Neuron (in vitro differentiated cells): ENCODE data around the gene FXYD1.

ENCODE experiments used
- H2AFZ ChIP-seq: one replicate; pipeline ENCODE4 v1.6.1; 2013; ENCODE audit warnings: low read depth, mild to moderate bottlenecking, inconsistent platforms, low read length, moderate library complexity
- H3K27me3 ChIP-seq: one replicate; pipeline ENCODE4 v1.6.1; 2013; ENCODE audit warnings: low read length; ENCODE audit not compliant: insufficient read depth
- H3K36me3 ChIP-seq: one replicate; pipeline ENCODE4 v1.6.1; 2013; ENCODE audit warnings: low read length; ENCODE audit not compliant: insufficient read depth
- H3K4me1 ChIP-seq: one replicate; pipeline ENCODE4 v1.6.1; 2013; ENCODE audit warnings: low read length; ENCODE audit not compliant: insufficient read depth
- H3K4me3 ChIP-seq: 2 replicates; pipeline ENCODE4 v1.5.1; 2013; ENCODE audit warnings: mild to moderate bottlenecking, low read length, moderate library complexity
- H3K9me3 ChIP-seq: one replicate; pipeline ENCODE4 v1.6.1; 2013; ENCODE audit warnings: low read length

FXYD1 gene

DNA sequence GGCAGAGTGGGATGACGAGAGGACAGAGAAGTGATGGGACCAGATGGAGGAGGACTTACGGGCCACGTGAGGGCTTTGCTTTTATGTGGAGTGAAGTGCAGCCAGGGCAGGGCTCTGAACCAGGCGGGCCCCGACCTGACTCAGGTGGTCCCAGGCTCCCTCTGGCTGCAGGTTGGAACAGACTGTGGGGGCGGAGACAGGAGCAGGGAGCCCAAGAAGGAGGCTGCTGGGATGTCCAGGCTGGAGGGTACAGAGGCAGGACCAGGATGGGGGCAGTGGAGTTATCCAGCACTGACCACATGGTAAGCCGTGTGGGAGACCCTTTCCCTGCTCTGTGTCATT is 18.0 kb downstream of the FXYD1 start:
- H3K4me1 ChIP-seq: peaks cover 30% of the 10 kb centered on the region
- H3K4me3 ChIP-seq: no peak overlapping the region
- H3K9me3 ChIP-seq: no peaks in the 10 kb centered on the region
- no peak overlapping the region for H2AFZ ChIP-seq
- H3K27me3 ChIP-seq: peaks cover 37% of the 10 kb centered on the region
- no peaks in the 10 kb centered on the region for H3K36me3 ChIP-seq

- H3K4me3 ChIP-seq: no peak overlapping the region
- H3K27me3 ChIP-seq: peaks cover 37% of the 10 kb centered on the region
- H2AFZ ChIP-seq: no peak overlapping the region
- H3K36me3 ChIP-seq: no peaks in the 10 kb centered on the region
- H3K4me1 ChIP-seq: peaks cover 26% of the 10 kb centered on the region
- peaks cover 1% of the 10 kb centered on the region for H3K9me3 ChIP-seq
Measured at GRCh38 chr19:35157431-35157830, 18.8 kb downstream of the FXYD1 start.

- peaks cover 23% of the 10 kb centered on the region for H3K27me3 ChIP-seq
- H2AFZ ChIP-seq: no peak overlapping the region
- H3K9me3 ChIP-seq: peaks cover 1% of the 10 kb centered on the region
- H3K4me1 ChIP-seq: peaks cover 20% of the 10 kb centered on the region
- no peak overlapping the region for H3K4me3 ChIP-seq
- H3K36me3 ChIP-seq: no peaks in the 10 kb centered on the region
Measured at GRCh38 chr19:35159606-35160005, 21.0 kb downstream of the FXYD1 start.

- H3K4me3 ChIP-seq: no peak overlapping the region
- H2AFZ ChIP-seq: no peak overlapping the region
- no peaks in the 10 kb centered on the region for H3K36me3 ChIP-seq
- peaks cover 3% of the 10 kb centered on the region for H3K9me3 ChIP-seq
- H3K27me3 ChIP-seq: peaks cover 12% of the 10 kb centered on the region
- peaks cover 20% of the 10 kb centered on the region for H3K4me1 ChIP-seq
Measured at GRCh38 chr19:35160629-35161433, 22.2 kb downstream of the FXYD1 start.

GRCh38 chr19:35161434-35161743 is 22.8 kb downstream of the FXYD1 start:
- no peak overlapping the region for H3K4me3 ChIP-seq
- peaks cover 23% of the 10 kb centered on the region for H3K4me1 ChIP-seq
- peaks cover 7% of the 10 kb centered on the region for H3K27me3 ChIP-seq
- no peaks in the 10 kb centered on the region for H3K36me3 ChIP-seq
- H3K9me3 ChIP-seq: peaks cover 3% of the 10 kb centered on the region
- H2AFZ ChIP-seq: no peak overlapping the region

DNA sequence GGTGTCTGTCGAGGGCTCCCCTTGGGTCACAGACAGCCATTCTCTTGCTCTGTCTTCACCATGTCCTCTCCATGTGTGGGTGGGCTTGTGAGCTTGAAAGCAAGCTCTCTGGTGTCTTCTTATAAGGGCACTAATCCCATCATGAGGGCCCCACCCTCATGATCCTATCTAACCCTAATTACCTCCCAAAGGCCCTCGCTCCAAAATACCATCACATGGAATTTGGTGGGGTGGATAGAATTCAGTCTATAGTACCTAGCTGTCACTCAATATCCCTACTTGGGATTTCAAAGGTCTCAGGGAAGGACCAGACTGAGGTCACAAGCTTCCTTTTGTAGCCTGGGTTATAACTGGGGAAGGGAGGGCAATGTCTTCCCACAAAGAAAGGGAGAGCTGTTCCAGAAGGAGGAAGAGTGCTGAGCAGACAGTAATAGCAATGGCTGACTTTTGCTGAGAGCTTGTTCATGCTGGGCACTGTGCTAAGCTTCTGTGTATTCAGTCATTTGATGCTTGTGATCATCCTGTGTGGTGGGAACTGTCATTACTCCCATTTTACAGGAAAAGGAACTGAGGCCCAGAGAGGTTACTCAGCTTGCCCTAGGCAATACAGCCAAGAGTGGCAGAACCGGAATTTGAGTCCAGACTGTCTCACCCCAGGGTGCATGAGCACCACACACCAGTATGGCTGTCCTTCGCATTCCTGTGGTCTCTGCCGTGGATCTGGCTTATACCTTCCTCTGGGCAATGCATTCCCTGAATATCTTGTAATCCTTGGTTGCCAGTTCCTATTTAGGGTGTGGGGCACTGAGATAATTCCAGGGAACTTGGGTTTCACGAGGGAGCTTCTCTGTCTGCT is 24.1 kb downstream of the FXYD1 start:
- no peak overlapping the region for H3K4me3 ChIP-seq
- H3K27me3 ChIP-seq: peaks cover 2% of the 10 kb centered on the region
- peaks cover 3% of the 10 kb centered on the region for H3K9me3 ChIP-seq
- H3K4me1 ChIP-seq: peaks cover 25% of the 10 kb centered on the region
- H2AFZ ChIP-seq: no peak overlapping the region
- no peaks in the 10 kb centered on the region for H3K36me3 ChIP-seq

DNA sequence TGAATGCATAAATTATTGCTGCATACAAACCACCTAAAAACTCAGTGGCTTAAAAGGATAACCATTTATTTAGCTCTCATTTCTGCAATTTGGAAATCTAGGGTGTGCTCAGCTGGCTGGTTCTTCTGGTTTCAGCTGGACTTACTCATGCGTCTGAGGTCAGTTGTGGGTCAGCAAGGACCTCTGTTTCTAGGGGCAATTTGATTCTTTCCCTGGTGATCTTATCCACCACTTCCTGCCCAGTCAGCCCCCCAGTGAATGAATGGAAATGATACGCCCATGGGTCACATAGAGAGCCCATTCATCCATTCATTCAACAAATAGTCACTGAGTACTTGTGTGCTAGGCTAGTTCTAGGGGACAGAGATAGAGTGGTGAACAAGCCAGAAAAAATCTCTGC is 25.8 kb downstream of the FXYD1 start:
- H3K27me3 ChIP-seq: no peaks in the 10 kb centered on the region
- no peak overlapping the region for H3K4me3 ChIP-seq
- H3K4me1 ChIP-seq: peaks cover 25% of the 10 kb centered on the region
- no peaks in the 10 kb centered on the region for H3K36me3 ChIP-seq
- H3K9me3 ChIP-seq: peaks cover 3% of the 10 kb centered on the region
- H2AFZ ChIP-seq: no peak overlapping the region

GRCh38 chr19:35165200-35166058 is 26.8 kb downstream of the FXYD1 start:
- Histone ChIP-seq H3K36me3 (no peaks in the 10 kb centered on the region), H3K4me1 (peaks cover 25% of the 10 kb centered on the region), H3K9me3 (peaks cover 3% of the 10 kb centered on the region), H3K4me3 (peak overlapping the region; percentile 21), H3K27me3 (no peaks in the 10 kb centered on the region), H2AFZ (no peak overlapping the region)

GRCh38 chr19:35166100-35167063 is 27.8 kb downstream of the FXYD1 start:
- H3K4me1 ChIP-seq: peaks cover 25% of the 10 kb centered on the region
- H3K4me3 ChIP-seq: no peak overlapping the region
- H3K27me3 ChIP-seq: no peaks in the 10 kb centered on the region
- H3K9me3 ChIP-seq: peaks cover 3% of the 10 kb centered on the region
- H2AFZ ChIP-seq: no peak overlapping the region
- H3K36me3 ChIP-seq: no peaks in the 10 kb centered on the region

GRCh38 chr19:35167251-35168119 is 28.9 kb downstream of the FXYD1 start:
- Histone ChIP-seq H3K4me1 (peaks cover 25% of the 10 kb centered on the region), H3K27me3 (no peaks in the 10 kb centered on the region), H3K36me3 (no peaks in the 10 kb centered on the region), H3K9me3 (peaks cover 2% of the 10 kb centered on the region), H2AFZ (no peak overlapping the region), H3K4me3 (no peak overlapping the region)

- Histone ChIP-seq H3K9me3 (peaks cover 2% of the 10 kb centered on the region), H3K36me3 (no peaks in the 10 kb centered on the region), H3K4me1 (peaks cover 25% of the 10 kb centered on the region), H2AFZ (no peak overlapping the region), H3K27me3 (no peaks in the 10 kb centered on the region), H3K4me3 (no peak overlapping the region)
Measured at GRCh38 chr19:35168196-35168595, 29.6 kb downstream of the FXYD1 start.
